Posterior vena cava (tissue), 2 donors: Measurements from ENCODE around the gene SCARB1. TPM values are rescaled to one million over a fixed set of nuclear protein-coding genes. Genes with fewer than 3 reads are reported as not detected.

Source experiments
- DNase-seq: peaks from one replicate; pipeline ENCODE4 v3.0.0-alpha.2; 2020; ENCODE audit warnings: low spot score
- intact Hi-C, 2 donors: fragments of 100-400 bp; cut with DNase I; formaldehyde crosslinking; loops; one replicate each; pipeline versions ENCODE4 v1.14.1 to v1.14.2; 2022 to 2023
- total RNA-seq, 2 donors: library from RNA; stranded (reverse); fragmentation: NEBNext Ultra II Directional; extraction: Animal tissue kit (Norgen Biotek cat#: 25700); gene quantifications; one replicate each; pipeline ENCODE4 v1.2.1, GENCODE V29; 2021
- donor health status: DM: yes; HTN: yes; CAD: no.
- donor health status: DM: yes; HTN: yes; CAD: no.

The SCARB1 gene
- total RNA-seq, 2 donors from 2014 or later, result 13.0 to 14.3 TPM

DNA sequence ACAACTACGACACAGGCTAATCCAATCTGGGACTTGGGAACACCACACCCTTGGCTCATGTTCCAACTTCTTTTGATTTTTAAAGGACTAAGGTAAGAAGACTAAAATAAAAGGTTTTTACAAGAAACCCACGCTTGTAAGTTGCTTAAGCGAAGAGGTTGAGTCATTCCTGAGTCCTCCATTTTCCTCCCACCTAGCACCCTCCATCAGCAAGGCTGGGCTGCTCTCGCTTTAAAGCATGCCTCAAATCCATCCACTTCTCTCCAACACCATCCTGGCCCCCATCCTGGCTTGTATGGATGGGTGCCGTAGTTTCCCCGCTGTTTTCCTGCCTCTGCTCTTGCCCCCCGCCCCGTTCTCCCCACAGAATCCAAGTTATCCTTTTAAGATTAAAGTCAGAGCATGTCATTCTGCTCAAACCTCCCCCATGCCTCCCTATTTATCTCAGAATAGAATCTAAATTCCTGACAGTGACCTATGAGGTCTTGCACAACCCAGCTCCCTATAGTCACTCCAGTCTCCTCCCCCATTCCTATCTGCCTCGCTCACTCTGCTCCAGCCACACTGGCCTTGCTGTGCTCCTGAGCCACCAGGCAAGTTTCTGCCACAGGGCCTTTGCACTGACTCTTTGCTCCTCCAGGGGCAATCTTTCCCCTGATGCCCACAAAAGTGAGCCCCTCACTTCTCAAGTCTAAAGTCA is 34.5 kb downstream of the SCARB1 start:
- intact Hi-C loops, result no loop called here
- DNase-seq, result no peak

DNA sequence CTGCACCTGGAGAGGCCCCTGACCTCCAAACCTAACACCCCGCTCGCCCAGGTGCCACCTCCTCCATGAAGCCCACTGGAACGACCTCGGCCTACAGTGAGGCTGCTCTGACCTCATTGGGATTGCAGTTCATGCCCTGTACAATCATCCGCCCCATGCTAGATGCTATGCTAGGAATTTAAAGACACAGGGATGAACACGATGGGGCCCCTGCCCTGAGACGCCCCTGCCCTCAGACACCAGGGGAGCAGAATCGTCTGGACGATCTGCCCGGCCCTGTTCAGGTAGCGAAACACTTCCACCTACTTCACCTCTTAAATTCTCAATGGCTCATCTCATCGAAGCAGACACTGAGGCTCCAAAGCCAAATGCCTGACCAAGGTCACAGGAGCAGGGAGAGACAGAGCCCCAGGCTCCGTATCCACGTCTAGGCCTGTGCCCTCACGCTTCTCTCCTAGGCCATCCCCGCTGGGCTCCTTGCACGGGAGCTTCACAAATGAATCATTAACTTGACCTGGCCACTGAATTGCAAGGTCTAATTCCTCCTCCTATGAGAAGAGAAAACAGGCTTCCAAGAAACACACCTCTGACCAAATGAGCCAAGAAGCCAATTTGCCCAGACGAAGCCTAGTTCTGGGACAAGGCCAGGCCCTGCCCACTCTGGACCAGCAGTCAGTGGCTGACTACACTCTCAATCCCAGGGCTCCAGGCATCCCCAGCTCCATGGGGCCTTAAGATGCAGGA is 35.2 kb downstream of the SCARB1 start:
- intact Hi-C loops, result no loop called here
- DNase-seq, result no peak

DNA sequence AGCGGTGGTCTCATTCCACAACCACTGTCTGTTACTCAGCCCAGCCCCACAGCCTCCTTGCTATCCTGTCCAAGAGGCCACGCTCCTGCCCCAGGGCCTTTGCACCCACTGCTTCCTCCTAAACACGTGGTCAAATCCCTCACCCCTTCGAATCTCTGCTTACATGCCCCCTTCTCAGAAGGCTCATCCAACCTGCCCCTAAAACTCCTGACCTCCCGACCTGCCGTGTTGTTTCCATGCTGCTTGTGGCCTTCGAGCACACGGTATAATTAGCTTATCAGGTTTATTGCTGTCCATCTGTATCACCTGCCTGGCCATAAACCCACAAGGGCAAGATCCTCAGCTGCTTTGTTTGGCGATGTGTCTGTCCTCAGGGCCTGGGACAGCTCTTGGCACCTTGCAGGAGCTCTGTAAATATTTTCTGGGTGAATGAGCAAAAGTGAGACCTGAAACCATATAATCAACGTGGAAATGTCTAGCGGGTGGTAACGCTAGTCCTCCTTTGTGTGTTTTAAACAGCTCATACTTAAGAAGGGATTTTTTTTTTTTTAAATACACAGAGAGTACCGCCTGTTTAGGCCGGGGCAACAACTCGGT is 36.0 kb downstream of the SCARB1 start:
- intact Hi-C loops, result no loop called here
- no peak for DNase-seq

DNA sequence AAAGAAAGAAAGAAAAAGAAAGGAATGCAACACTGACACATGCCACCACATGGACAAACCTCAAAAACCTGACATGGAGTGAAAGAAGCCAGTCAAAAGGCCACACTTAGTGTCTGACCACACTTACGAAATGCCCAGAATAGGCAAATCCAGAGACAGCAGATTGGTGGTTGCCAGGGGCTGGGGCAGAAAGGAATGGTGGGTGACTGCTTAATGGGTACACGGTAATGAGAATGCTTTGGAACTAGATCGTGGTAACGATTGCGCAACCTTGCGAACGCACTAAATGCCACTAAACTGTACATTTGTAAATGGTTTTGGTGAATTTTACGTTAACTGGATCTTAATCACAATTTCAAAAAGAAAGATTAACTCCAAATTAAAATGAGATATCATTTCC is 39.5 kb downstream of the SCARB1 start:
- intact Hi-C loops, result no loop called here
- DNase-seq, result no peak

DNA sequence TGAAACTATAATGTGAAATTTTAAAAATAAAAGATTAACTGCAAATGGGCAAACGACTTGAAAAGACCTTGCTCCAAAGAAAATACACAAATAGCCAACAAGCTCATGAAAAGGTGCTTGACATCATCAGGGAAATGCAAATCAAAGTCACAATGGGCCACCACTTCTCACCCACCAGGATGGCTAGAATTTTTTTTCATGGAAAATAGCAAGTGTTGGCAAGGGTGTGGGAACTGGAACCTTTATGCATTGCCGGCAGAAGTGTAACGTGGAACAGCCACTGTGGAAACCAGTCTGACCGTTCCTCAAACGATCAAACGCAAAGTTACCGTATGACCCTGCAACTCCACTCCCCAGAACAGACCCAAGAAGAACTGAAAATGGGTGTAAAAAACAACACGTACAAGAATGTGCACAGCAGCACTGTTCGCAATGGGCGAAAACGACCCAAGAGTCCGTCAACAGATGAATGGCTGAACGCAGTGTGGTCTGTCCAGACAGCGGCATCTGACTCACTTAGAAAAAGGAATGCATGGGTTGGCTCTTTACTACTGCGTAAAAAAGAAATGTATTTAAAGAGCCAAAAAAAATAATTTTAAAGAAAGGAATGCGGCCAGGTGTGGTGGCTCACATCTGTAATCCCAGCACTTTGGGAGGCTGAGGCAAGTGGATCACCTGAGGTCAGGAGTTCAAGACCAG is 40.2 kb downstream of the SCARB1 start:
- intact Hi-C loops, result no loop called here
- DNase-seq, result no peak

DNA sequence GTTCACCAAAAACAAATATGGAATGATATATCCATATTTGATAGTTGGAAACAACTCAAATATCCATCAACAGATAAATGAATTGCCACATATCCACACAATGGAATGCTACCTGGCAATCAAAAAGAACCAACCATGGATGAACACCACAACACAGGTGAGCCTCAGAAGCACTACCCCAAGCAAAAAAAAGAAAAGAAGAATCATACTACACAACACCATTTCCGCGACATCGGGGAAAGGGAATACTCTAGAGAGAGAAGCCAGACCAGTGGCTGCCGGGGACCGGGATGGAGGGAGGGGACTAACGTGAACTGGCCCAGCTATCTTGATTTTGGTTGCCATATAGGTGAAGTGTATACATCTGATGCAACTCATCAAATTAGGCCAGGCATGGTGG is 41.4 kb downstream of the SCARB1 start:
- intact Hi-C loops, result no loop called here

DNA sequence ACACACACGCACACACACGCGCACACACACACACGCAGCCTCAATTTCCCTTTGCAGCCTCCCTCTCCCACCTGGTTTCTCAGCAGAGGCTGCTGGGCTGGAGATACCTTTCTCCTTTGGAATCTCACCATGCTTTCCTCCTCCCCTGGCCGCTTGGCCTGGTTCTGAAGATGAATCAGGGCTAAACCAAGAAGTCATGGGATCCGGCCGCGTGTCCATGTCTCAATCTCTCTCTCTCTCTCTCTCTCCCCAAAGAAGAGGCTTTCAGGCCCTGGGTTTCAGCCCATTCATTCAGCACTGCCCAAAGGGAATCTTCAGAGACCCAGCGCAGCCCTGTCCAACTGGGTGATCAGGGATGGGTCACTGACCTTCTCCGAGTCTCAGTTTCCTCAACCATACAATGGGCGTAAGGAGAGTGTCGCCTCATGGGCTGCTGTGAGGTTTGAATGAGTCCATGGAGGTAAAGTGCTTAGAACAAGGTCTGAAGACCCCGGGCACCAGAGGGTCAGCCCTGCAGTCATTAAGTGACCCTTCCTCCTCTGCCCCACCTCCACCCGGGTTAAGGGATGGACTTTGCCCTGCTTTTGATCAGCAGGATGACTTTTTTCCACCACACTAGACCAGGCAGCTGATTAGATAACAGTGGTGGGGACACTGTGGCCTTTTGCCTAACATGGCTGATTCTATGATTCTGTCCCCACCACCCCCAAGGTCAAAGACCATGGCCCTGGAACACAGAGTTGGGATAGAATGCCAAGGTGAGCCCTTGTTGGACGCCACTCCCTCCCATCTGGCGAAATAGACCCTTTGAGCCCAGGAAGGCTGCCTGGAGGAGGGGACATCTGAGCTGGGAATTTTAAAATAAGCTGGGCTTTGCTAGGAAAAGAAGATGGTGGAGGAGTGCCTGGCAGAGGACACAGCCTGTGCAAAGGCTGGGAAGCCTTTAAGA is 42.1 kb downstream of the SCARB1 start:
- intact Hi-C loops, result no loop called here
- DNase-seq, result no peak

More for the DNA sequence above, 41.4 kb downstream of the SCARB1 start:
- no peak for DNase-seq

DNA sequence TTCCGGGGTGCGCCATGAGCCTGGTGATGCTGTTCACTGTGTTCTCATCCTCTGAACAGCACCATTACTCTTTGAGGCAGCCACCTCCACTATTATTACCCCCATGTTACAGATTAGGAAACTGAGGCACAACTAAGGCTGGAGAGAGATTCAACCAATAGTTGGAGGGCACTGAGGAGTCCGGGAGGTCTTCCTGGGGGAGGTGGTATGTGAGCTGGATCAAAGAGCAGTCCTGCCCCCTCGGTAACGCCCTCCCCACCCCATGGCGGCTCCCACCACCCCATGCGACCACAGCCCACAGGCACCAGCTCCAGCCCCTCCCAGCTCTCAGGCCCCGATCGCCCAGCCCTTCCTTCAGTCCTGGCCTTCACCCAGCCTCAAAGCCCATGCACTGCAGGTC is 43.5 kb downstream of the SCARB1 start:
- intact Hi-C loops, result no loop called here
- no peak for DNase-seq

DNA sequence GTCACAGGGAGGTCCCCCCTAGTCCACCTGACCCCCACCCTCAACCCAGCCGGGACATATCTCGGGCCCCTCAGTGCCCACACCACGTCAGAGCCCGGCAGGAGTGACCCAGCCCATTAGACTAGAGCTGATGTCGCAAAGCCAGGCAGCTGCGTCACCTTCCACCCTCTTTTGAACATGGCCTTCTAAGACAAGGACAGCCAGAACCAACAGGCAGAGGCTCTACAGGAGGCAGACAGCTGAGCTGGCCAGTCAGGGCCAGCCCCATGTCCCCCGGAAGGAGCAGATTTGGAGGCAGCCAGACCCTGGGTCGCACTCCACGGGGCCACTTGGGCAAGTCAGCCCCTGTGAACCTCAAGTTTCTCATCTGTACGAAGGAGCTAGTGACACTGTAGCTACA is 44.1 kb downstream of the SCARB1 start:
- intact Hi-C loops, result no loop called here

DNA sequence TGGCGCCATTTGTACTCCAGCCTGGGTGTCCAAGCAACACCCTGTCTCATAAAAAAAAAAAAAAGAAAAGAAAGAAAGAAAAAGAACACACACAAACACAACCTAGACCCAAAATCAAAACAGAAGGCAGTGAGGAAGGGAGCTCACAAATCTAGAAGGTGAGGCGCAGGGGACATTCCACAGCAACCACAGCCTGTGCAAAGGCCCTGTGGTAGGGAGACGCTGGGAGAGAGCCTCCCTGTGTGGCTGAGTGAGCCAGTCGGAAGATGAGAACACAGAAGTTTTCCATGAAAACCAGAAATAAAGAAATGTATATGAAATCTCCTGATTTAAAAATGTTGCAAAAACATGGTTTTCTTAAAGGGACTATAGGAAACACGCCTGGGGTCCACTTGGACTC is 44.6 kb downstream of the SCARB1 start:
- intact Hi-C loops, result no loop called here
- no peak for DNase-seq

More for the DNA sequence above, 44.1 kb downstream of the SCARB1 start:
- DNase-seq, result no peak

DNA sequence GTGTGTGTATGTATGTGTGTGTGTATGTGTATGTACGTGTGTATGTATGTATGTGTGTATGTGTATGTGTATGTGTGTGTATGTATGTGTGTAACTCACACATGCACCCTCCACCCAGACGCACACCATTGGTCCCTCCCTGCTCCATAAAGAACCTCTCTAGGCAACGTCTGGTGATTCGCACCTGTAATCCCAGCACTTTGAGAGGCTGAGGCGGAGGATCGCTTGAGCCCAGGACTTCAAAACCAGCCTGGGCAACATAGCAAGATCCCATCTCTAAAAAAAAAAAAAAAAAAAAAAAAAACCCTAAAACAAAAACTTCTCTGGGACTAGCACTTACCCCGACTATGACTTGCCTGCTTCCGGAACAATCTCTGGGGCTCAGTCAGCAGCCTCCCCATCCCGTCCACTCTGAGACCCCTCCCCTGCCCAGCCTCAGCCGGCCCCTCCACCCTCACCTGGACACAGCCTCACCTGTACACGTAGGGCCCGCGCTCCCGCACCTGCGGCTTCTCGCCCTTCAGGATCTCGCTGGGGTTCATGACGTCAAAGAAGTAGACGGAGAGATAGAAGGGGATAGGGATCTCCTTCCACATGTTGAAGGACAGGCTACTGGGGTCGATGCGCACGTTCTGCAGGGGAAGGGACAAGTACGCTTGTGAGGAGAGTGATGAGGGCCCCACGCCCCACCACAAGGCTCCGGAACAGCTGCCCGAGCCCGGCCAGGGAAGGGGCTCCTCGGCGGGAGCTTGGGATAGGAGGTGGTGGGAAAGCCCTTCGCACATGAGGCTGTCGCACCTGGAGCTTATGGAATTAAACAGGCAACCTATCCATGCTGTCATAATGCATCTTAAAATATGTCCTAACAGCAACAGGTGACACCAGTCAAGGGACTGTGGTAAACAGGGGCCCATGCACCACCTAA is 46.3 kb downstream of the SCARB1 start:
- intact Hi-C loops, result no loop called here
- DNase-seq, result no peak

DNA sequence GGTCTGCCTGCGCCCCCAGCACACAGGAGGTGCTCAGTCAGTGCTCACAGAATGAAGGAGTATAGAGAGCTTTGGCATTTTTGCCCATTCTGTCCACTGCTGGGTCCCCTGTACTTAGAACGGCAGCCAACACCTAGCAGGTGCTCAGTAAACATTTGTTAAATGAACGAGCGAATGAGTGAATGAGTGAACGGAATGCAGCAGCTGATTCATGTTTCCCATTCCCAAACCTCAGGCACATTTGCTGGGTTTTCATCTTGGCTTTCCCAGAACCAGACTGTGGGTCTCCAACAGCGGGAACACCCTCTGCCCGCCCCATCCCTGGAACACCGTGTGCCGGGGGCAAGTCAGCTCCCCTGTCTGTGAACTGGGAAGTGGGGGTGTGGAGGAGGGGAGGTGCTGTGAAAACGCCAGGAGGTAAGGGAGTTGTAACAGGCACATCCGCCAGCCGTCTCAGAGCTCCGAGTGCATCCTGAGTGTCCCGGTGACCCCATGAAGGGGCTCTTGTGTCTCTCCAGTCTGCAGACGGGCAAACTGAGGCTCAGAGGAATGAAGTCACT is 47.3 kb downstream of the SCARB1 start:
- DNase-seq, result no peak
- intact Hi-C loops, result no loop called here

DNA sequence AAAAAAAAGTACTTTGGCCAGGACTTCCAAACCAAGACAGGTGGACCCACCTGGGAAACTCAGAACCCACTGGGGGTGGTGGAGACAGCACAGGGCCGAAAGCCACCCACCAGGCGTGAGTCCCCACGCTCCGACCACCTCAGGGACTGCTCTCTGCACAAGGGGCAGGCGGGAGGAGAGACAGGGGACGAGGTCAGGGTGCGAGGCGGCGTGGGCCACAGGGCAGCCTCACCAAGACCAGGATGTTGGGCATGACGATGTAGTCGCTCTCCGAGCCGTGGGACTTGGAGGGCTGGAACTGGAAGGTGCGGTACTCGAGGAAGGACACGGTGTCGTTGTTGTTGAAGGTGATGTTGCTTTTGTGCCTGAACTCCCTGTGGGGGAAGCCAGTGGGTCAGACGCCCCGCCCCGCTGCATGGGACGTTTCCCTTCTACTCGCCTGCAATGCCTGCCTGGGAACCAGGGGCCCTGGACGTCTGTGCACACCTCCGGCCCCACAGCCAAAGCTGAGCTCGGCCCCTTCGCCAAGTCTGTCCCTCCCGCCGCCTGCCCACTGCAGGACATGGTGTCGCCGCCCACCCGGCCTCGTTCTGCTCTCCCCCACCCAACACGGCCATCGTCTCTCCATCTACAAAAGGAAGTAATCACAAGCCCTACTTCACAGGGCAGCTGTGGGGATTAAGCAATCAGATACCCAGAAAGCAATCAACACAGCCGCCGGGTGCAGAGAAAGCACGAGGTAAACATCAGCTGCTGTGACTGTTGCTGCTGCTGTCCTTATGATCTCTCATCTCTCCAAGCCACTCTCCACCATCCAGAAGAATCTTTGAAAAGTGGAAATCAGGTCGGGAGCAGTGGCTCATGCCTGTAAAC is 48.7 kb downstream of the SCARB1 start:
- intact Hi-C loops, result no loop called here
- DNase-seq, result no peak

DNA sequence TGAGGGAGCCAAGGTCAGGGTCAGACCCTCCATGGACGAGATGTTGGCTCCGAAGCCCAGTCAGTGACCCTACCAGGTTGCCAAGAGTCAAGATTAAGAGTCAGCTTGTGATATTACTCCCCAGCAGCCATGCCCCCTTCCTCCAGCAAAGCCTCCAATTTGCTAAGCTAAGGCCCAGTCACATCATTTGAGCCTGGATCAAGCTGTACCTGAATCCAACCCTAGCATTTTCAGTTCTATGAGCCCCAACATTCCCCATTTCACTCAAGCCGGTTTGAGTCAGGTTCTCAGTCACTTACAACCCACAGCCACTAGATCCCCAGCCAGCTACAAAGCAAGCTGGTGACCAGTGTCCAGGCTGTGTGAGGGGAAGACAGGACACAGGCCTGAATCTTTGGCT is 49.9 kb downstream of the SCARB1 start:
- no peak for DNase-seq
- intact Hi-C loops, result no loop called here

DNA sequence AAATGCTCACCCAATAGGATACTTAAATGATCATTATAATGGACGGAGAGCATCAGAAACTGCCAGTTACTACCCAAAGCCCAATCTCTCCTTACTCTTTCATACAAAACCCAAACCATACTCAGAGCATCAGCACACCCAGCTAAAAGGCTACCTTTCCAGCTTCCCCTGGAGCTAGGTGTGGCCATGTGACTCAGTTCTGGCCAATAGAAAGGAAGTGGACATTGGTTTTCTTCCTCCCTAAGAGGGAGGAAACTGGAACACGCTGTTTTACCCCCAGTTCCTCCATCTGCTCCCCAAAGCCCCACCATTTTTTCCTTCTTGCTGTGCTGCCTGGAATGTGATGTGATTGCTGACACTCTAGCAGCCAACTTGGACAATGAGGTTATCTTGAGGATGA is 50.7 kb downstream of the SCARB1 start:
- no peak for DNase-seq
- intact Hi-C loops, result no loop called here

DNA sequence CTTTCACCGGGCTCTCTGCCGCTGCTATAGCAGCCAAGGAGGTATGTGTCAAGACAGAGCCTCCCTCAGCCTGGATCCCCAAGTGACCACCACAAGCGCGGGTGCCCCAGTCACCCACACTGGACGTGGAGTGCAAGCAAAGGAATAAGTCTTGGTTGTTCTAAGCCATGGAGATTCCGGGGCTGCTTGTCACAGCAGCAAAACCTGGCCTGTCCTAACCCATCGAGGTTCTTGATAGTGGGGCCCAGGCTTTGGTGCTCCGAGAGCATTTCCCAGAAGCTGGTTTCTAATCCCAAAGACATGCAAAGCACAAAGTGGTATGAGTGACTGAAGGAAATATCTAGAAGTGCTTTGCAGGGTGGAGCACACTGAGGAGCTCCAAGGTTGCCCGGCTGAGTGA is 51.3 kb downstream of the SCARB1 start:
- intact Hi-C loops, result no loop called here
- no peak for DNase-seq

DNA sequence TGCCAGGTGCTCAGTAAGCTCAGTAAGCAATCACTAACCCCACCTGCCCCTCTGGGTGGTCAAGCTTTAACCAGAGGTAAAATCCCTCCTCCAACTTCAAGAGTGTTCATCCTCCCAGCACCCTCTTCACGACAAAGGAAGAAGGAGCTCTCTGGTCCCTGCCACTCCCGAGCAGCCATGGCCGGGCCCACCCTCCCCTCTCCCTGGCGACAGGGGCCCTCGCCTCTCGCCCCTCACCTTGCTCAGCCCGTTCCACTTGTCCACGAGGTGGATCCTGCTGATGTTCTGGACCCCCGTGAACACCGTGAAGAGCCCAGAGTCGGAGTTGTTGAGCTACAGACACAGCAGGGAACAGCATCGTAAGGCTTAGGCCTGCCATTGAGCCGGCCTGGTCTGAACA is 52.0 kb downstream of the SCARB1 start:
- intact Hi-C loops, result no loop called here
- DNase-seq, result no peak
